ENCODE data around the gene LAMB3.

Gene LAMB3

DNA sequence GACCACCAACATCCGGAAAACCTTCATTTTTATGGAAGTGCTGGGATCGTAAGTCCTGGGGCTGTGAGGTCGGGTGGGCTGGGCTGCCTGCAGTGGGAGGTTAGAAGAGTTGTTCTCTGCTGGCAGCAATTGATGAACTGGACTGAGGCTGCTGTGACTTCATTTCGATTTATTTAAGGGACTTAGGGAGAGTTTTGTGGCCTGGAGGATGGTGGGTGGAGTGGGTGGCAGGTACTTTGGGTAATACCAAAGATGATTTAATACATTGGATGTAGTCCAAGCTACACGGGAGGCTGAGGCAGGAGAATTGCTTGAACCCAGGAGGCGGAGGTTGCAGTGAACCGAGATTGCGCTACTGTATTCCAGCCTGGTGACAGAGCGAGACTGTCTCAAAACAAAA lies 57.2 kb downstream of the LAMB3 start:
- DNase-seq (ENCODE audit: low read depth): no peak

GRCh38 chr1:209594440-209594839 lies 57.8 kb downstream of the LAMB3 start:
- DNase-seq (ENCODE audit: low read depth): no peak

- no peak for DNase-seq (ENCODE audit: low read depth)
These were observed 58.5 kb downstream of the LAMB3 start for GRCh38 chr1:209593747-209594146.

DNA sequence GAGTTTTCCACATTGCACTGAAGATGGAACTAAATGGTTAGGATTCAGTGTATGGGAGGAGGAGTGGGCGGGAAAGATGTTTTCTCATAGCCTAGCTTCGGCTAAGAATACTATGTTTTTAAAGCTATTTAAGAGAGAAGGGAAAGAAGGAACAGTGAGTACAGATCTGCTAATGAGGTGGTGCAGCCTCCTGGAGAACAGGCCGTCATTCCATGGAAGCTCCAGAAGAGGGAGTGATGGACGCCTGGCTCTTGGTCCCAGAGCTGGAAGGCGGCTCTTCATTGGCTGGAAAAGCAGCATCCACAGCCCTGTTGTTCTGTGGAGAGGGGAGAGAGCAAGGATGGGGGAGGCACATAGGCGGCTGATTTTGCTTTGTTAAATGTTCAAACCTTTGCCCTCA lies 61.8 kb downstream of the LAMB3 start:
- no peak for DNase-seq (ENCODE audit: low read depth)

GRCh38 chr1:209589863-209590262 lies 62.4 kb downstream of the LAMB3 start:
- no peak for DNase-seq (ENCODE audit: low read depth)

DNA sequence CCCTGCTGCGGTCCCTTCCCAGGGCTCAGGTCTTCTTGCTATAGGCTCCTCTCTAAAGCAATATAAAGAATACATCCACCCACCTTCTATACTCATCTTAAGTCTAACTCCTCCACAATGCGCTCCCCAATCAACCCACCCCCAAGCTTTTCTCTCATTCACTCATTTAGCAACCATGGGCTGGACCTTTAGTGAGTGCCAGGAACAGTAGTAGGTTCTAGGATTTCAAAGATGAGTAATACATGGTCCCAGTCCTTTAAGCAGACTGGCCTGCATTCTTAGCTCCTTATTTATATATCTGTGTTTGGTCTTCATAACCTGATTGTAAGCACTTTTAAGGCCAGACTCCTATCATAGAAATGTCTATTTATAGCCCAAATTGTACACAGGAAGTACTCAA lies 62.8 kb downstream of the LAMB3 start:
- no peak for DNase-seq (ENCODE audit: low read depth)

- no peak for DNase-seq (ENCODE audit: low read depth)
These were observed 64.4 kb downstream of the LAMB3 start for GRCh38 chr1:209587789-209588188.

GRCh38 chr1:209586221-209586740 lies 65.9 kb downstream of the LAMB3 start:
- no peak for DNase-seq (ENCODE audit: low read depth)

- no peak for DNase-seq (ENCODE audit: low read depth)
These were observed 66.6 kb downstream of the LAMB3 start for GRCh38 chr1:209585672-209586071.

- no peak for DNase-seq (ENCODE audit: low read depth)
These were observed 67.0 kb downstream of the LAMB3 start for GRCh38 chr1:209585197-209585596.

DNA sequence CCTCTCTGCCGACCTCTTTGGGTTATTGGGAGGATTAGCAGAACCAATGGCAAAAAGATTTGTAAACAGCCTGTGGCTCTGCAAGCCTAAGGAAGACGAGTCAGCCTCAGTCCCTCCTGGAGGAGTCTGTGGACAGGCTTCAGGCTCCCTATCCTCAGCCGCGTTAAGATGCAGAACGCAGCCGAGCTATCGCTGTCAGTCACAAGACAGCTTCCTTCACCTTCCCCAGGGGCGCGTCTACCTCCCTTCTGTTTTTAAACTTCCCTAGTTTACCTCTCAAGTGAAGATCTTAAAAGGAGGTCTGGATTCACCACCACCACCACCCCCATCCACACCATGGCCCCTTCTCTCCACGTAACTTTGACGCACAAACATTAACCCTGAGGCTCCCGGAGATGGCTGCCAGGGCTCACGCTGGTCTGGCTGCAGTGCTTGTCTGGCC lies 68.0 kb downstream of the LAMB3 start:
- no peak for DNase-seq (ENCODE audit: low read depth)

DNA sequence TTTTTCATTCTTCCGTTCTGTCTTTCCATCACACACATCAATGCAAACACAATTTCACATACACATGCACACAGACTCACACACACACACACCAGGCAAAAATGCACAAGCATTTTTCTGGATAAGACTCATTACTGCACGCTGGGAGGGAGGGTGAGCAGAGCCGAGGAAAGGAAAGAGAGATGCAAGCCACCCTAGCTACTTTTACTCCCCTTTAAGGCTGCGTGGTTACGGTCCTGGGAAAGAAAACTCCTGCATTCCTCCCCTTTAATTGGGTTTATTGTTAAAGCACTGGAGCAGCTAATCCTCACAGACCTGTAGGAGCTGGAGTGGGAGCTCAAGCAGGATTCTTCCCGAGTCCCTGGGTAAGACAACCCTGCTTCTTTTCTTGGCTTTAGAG lies 68.8 kb downstream of the LAMB3 start, which contains the start of gene CAMK1G:
CAMK1G (plus strand) TSS at position 307 of the 400 bp plus-strand sequence. CDS start 11,270 bp downstream, outside the sequence.
- DNase-seq (ENCODE audit: low read depth): no peak

DNA sequence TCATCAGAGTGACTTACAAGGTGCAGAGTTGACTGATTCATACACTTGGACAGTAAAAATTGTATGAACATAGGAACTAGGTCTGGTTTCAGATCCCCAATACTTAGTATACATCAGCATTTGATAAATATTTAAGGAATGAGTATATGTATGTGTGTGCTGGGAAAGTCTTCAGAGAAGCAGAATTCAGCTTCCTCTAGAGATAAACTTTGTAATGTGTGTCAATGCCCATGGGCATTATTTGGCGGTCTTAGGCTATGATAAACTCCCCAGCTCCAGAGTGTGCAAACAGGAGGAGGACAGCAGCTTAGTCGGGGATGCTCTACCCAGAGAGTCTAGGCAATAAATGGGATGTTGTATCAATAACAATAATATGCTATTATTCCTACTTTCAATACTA lies 71.6 kb downstream of the LAMB3 start:
- no peak for DNase-seq (ENCODE audit: low read depth)

DNA sequence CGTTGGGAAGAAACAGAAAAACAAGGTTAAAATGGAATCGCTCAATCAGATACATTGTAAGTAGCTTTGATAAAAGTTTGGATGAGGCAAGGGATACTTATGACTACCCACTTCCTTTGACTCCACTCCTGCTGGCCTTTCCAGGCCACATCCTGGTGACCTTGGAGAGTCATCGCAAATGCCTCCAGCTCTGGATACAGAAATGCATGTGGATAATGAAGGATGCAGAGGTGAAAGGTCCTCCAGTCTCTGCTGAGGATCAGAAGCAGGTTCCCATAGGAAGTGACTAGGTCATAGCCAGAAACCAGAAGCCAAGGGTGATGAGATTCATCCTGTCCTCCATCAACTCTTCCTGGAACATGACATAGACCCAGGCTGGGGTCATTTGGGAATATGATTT lies 74.9 kb downstream of the LAMB3 start:
- no peak for DNase-seq (ENCODE audit: low read depth)

DNA sequence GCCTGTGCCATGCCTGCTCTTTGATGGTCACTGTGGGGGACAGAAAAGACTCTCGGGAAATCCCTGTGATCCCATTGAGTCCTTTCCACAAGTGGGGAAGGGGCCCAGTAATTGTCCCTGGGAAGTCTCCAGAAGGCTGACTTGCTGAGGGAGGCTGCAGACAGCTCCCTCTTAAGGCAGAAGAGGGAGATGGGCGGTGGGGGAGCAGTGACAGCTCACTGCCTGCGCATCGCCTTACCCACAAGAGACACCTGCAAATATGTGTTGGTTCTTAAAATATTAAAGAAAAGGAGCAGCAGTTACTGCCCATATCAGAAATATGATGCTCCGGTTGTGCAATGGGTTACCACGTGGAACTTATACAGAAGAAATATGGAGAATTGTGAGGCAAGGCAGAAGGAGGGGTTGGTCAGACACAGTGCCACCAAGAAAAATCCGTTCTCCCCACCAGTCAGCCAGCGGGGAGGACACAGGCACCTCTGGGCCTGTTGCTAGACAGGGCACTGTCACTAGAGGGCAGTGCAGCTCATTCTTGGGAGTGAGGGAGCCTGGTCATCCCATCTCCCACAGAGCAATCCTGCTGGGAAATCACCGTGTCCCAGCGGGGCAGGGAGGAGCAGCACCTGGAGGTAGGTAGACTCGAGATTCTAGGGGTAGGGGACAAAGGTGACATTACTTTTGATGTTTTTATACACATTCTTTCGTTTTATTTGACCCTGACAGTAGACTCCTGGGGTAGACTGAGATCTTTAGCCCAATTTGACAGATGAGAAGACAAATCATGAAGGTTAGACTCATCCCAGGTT lies 75.6 kb downstream of the LAMB3 start:
- peak; percentile 28 for DNase-seq (ENCODE audit: low read depth)

GRCh38 chr1:209570743-209571142 lies 81.5 kb downstream of the LAMB3 start:
- no peak for DNase-seq (ENCODE audit: low read depth)

GRCh38 chr1:209569455-209570207 lies 82.6 kb downstream of the LAMB3 start:
- peak; percentile 48 for DNase-seq (ENCODE audit: low read depth)

GRCh38 chr1:209567698-209568175 lies 84.5 kb downstream of the LAMB3 start:
- no peak for DNase-seq (ENCODE audit: low read depth)

- DNase-seq (ENCODE audit: low read depth): peak; percentile 41
These were observed 86.2 kb downstream of the LAMB3 start for GRCh38 chr1:209565759-209566678.
